DMS 273 (cell line): ENCODE measurements around the gene HES5.

ENCODE experiments used
- DNase-seq: peaks from one replicate; lab custom pipeline; 2025; ENCODE audit not compliant: unreplicated experiment; lab: John Stamatoyannopoulos, UW

HES5 gene

GRCh38 chr1:2533365-2533764 is 3.3 kb upstream of the HES5 start:
- DNase-seq: no peak

DNA sequence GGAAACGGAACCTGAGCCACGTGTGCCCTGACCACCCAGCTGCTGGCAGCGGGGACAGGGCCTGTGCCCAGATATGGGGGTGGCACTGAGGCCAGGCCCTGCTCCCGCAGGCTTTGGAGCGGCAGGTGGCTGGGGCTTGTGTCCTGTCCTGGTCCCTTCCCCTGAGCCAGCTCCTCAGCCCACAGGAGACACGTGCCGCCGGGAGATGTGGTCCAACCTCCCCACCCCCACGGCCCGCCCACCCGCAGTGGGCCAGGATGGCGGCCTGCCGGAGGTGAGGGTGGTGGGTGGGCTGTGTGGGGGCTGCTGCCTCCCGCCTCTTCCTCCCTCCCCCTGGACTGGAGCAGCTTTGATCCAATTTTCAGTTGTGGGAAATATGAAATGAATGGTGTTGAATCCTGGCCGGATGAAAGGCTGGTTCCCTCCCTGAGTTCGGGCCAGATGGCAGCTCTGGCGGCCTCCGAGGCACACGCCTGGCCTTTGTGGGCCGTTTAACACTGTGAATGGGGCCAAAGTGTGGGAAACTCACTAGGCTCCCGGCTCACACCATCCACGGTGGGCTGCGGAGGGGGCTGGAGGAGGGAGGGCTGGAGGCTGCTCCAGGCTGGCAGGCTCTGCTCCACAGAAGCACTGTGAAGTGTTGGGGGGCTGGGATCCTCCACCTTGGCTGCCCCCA is 2.6 kb upstream of the HES5 start:
- peak; percentile 68 for DNase-seq

- peak; percentile 84 for DNase-seq
Observed at GRCh38 chr1:2530513-2531361, 674 bp upstream of the HES5 start.

DNA sequence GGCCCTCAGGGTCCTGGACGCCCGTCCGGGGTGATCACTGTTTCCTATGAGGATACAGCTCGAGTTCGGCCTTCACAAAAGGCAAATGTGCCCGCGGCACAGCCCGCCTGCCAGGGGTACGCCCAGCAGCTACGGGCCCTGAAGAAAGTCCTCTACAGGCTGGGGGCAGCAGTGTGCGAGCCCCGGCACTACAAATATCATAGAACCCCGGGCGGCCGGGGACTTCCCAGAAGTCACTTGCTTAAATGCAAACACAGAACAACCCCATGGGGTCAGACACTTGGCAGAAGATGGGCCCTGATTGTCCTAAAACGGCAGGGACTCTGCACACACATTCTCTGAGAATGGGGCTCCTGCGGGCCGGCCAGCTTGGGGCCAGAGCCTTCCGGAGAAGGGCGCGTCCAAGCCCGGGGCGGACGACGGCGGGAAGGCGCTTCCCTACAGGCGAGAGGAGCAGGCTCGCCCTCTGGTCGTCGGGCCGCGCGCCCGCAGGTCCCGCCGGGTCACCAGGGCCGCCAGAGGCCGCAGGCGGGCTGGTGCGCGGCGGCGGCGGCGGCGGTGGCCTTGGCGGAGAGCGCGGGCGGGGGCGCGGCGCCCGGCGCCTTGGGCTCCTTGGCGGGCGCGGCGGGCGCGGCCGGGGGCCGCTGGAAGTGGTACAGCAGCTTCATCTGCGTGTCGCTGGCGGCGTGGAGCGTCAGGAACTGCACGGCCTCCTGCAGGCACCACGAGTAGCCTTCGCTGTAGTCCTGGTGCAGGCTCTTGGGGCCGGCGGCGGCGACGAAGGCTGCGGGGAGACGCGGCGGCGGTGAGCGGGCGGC is 888 bp downstream of the HES5 start:
- DNase-seq: peak; percentile 62

DNA sequence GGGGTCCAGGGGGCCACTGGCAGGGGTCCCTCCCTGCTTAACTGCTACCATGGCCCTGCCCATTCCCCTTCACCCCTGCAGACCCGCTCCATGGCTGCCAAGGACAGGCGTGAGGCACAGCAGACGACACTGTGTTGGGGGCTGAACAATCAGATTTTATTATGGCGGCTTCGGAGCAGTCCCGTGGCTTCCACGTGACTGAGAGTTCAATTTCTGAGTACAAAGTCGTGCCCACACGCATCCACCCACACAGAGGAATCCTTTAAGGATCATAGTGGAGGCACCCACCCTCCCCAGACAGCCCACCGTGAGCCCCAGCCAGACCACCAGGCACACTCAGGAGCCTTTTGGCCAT is 1.5 kb downstream of the HES5 start:
- no peak for DNase-seq

DNA sequence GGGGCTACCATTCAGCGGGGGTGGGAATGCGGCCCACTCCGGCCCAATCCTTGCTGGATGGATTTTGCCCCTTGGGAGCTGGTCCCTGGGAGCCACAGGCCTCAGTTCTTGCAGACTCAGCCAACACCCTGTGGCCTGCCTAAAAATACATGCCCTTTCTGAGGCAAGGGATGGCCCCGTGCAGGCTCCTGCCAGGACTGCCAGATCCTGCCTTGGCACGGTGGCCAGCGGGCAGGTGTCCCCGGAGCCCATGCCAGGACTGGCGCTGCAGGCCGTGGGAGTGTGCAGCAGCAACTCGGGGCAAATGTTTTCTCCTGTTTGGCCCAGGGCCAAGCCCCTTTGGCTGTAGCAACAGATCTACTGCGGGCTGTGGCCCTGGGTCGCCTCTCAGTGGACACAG is 2.0 kb downstream of the HES5 start:
- DNase-seq: peak; percentile 37

- DNase-seq: no peak
Observed at GRCh38 chr1:2527556-2527860, 2.6 kb downstream of the HES5 start.

DNA sequence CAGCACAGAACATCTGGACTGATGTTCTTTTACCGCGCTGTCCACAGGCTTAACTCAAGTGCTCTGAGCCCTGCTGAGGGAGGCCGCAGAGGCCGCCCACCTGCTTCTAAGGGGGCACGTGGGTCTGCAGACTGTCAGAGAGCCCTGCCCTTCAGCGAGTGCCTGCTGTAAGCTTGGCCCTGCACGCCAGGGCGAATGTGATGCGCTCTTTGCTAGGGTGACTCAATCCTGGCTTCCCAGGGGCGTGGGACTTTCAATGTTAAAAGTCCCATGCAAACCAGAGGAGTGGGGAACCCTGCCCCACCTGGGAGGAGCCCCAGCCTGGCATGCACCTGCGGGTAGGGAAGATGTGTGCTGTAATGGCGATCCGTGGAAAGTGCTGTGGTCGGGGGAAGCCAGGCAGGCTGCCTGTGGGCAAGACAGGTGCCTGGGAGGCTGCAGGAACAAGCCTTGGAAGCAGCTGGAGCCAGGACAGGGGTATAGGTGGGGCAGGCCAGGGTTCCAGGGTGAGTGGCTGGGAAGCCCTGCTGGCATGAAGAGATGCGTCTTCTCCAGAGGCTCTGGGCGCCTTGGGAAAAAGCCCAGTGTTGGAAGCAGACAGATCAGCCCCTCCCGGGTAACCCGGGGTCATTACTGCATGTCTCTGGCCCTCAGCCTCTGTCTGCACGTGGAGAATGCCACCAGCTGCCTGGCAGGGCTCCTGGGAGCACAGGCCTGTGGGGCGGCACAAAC is 3.1 kb downstream of the HES5 start:
- DNase-seq: peak; percentile 79

DNA sequence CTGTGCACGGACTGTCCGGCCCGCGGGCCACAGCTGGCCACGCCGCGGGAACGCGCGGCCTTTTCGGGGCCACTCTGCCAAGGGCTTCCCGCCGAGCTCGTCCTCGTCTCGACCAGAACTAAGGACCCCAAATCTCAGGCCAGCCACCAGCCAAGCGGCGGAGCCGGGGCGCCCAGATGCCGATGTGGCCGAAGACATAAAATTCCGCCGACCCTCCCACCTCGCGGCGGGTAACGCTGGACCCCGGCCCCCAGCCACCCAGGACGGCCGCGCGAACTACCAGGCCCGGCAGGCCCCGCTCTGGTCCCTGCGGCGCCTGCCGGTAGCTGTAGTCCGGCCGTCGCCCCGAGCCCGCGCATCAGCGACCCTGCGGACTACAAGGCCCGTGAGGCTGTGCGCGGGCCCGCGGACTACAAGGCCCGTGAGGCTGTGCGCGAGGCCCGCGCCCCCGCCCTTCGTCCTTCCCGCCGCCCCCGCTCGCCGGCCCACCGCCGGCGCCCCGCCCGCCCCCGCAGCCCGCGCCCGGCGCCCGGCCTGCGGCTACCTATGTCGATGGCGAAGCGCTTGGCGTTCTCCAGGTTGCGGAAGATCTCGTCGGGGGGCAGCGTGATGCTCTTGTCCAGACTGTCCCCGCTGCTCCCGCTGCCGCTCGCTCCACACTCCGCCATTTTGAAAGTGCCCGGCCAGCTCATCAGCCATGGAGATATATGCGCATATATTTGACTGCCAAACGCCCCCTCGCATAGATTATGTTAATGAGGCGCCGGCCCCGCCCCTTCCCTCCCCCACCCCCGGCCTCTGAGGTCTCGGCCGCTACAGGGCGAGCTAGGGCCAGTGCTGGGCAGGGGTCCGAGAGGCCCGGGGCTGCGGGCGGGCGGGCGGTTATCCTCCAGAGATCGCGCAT is 3.9 kb downstream of the HES5 start, which contains the start of gene PANK4:
Gene PANK4 (minus strand): TSS at position 677 of the 904 bp plus-strand sequence. CDS start 9 bp downstream, at position 668.
- peak; percentile 98 for DNase-seq

- peak; percentile 49 for DNase-seq
Observed at GRCh38 chr1:2525572-2525919, 4.5 kb downstream of the HES5 start.

DNA sequence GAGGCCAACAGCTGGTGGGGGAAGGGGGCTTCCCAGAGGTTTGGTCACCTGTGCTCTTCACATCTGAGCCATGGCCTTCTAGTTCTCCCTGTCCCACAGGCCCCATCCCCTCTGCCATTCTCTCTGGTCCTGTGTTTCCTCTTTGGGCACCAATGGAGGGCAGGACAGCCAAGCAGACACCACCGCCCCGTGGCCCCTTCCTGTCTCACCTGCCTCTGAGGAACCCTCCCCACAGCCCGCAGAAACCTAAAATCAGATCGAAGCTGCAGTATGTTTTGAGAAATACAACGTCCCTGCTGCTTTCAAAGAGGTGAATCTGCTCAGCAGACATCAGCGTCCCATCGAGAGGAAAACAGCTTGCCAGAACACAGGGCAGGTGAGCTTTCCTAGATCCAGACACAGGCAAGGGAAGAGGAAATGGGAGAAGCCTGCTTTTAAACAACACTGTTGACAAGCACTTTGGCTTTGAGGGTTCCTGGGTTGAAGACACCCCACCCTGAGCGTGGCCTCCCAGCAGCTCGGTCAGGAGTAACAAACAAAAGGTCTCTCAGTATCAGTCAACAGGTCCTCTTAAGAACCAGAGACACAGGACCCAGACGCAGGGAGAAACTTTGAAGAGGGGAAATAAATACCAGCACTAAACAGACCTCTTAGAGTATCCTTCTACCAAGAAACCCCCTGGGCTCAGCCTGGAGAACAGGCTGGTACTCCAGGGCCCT is 6.0 kb downstream of the HES5 start:
- DNase-seq: no peak

- no peak for DNase-seq
Observed at GRCh38 chr1:2523191-2523890, 6.7 kb downstream of the HES5 start.

DNA sequence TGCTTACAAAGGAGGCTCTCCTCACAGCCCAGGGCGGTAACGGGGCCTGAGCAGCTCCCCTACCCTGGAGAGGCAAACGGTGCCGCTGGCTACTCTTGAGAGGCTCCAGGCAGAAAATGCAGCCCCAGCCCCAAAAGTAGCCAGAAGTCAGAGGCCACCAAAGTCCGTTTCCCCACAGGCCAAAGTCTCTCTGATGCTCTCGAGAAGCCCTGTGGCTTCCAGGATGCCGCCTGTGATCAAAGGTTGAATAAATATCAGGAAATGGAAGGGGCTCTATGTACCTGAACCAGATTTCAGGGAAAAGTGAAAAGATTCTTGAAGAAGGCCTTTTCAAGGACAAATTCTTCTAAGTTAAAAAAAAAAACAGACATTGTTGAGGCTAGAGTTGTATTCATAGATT is 7.8 kb downstream of the HES5 start:
- no peak for DNase-seq

DNA sequence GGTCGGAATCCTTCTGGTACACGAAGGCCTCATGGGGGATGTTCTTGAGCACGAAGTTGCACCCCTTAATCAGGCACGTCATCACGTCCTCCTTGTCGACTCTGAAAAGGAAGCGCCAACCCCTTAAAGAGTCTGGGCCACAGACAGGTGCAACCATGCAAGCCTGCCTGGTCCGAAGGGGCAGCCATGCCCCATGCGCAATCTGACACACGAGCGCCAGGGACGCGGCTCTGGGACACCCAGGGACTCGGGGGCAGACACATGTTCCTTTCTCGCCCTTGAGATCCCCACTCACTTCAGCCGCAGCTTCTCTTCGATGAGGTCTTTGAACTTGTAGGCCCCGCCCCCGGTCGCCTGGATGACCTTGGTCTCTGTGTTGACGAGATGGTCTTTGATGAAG is 9.3 kb downstream of the HES5 start:
- no peak for DNase-seq

GRCh38 chr1:2520206-2520605 is 9.9 kb downstream of the HES5 start:
- DNase-seq: no peak

GRCh38 chr1:2519729-2520128 is 10.3 kb downstream of the HES5 start:
- DNase-seq: no peak

GRCh38 chr1:2519029-2519685 is 10.9 kb downstream of the HES5 start:
- no peak for DNase-seq

DNA sequence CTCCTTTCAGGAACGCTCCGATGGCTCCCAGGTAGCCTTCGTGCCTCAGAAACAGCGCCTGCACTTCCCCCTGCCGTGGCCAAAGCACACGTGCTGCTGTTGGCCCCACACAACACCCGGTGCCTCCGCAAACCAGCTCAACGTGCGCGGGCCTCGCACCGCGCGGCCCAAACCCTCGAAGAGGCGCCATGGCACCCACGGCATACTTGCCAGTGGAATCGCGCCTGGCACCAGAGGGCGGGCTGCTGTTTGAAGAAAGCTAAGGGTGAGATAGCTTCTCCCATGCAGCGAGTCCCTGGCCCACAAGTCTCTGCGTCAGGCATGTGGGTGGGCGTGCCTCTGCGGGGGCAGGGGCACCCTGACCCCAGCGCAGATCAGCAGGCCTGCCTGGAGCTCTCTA is 11.5 kb downstream of the HES5 start:
- no peak for DNase-seq
